ENCODE results near the gene ANXA4. TPM values are rescaled to one million over a fixed set of nuclear protein-coding genes. Genes with fewer than 3 reads are reported as not detected.

ANXA4 gene
- total RNA-seq, 1 donor from 2014 or later: 122 TPM

- H3K9me3 ChIP-seq (ENCODE audit: insufficient read depth, low read depth, low read length): no peaks in the 10 kb centered on the region
- FAIRE-seq (no peak), DNase-seq (ENCODE audit: low read depth) (no peak)
- H3K27me3 ChIP-seq (ENCODE audit: insufficient read depth, low read length): no peaks in the 10 kb centered on the region
- no peaks in the 10 kb centered on the region for H3K9me3 Mint-ChIP-seq (ENCODE audit: unreplicated experiment)
- H3K36me3 Mint-ChIP-seq (ENCODE audit: low read depth, unreplicated experiment): peaks cover 21% of the 10 kb centered on the region
- peaks cover 34% of the 10 kb centered on the region for H3K4me1 Mint-ChIP-seq (ENCODE audit: low read depth, unreplicated experiment)
- TF ChIP-seq EZH2 (IDR thresholded peaks at IDR 0.05; ENCODE audit: insufficient read depth, low read length) (no peak), CTCF (IDR thresholded peaks at IDR 0.05; ENCODE audit: insufficient read depth, low read depth, low read length) (no peak)
- no peak overlapping the region for H3K27ac ChIP-seq (ENCODE audit: low read depth, low read length)
- H2AFZ ChIP-seq (ENCODE audit: low read depth, low read length): no peak overlapping the region
- no peak overlapping the region for H3K27ac Mint-ChIP-seq (ENCODE audit: unreplicated experiment)
- H3K79me2 ChIP-seq (ENCODE audit: insufficient read depth, low read length): no peaks in the 10 kb centered on the region
- no peaks in the 10 kb centered on the region for H3K27me3 Mint-ChIP-seq (ENCODE audit: low read depth, unreplicated experiment)
- no peak overlapping the region for H3K4me2 ChIP-seq (ENCODE audit: low read length)
- no peaks in the 10 kb centered on the region for H3K36me3 ChIP-seq (ENCODE audit: insufficient read depth, low read length)
- no peak overlapping the region for H3K4me3 Mint-ChIP-seq (ENCODE audit: unreplicated experiment)
- no peak overlapping the region for H3K9ac ChIP-seq (ENCODE audit: low read length)
- no peak overlapping the region for H3K4me3 ChIP-seq (ENCODE audit: insufficient read depth, low read depth, low read length)
- H4K20me1 ChIP-seq (ENCODE audit: insufficient read depth, low read length): no peaks in the 10 kb centered on the region
- H3K4me1 ChIP-seq (ENCODE audit: insufficient read depth, low read length): peaks cover 4% of the 10 kb centered on the region
These were observed 35.2 kb downstream of the ANXA4 start for GRCh38 chr2:69776886-69777785.

DNA sequence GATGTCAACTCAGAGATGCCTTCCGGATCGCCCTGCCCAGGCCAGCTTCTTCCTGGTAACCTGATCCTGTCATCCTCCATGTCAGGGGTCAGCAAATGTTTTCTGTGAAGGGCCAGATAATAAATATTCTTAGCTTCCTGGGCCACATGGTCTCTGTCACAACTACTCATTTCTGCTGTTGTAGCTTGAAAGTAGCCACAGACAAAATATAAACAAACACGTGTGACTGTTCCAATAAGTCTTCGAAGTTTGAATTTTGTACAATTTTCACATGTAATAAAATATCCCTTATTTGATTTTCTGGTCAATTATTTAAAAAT lies 35.8 kb downstream of the ANXA4 start:
- Mint-ChIP-seq H3K27me3 (ENCODE audit: low read depth, unreplicated experiment) (no peaks in the 10 kb centered on the region), H3K4me3 (ENCODE audit: unreplicated experiment) (no peak overlapping the region), H3K27ac (ENCODE audit: unreplicated experiment) (no peak overlapping the region), H3K4me1 (ENCODE audit: low read depth, unreplicated experiment) (peaks cover 30% of the 10 kb centered on the region), H3K36me3 (ENCODE audit: low read depth, unreplicated experiment) (peaks cover 23% of the 10 kb centered on the region), H3K9me3 (ENCODE audit: unreplicated experiment) (no peaks in the 10 kb centered on the region)
- no peak for FAIRE-seq
- Histone ChIP-seq H3K79me2 (ENCODE audit: insufficient read depth, low read length) (no peaks in the 10 kb centered on the region), H3K27me3 (ENCODE audit: insufficient read depth, low read length) (no peaks in the 10 kb centered on the region), H3K4me3 (ENCODE audit: insufficient read depth, low read depth, low read length) (no peak overlapping the region), H3K27ac (ENCODE audit: low read depth, low read length) (no peak overlapping the region), H3K36me3 (ENCODE audit: insufficient read depth, low read length) (no peaks in the 10 kb centered on the region), H3K4me1 (ENCODE audit: insufficient read depth, low read length) (peaks cover 4% of the 10 kb centered on the region), H4K20me1 (ENCODE audit: insufficient read depth, low read length) (no peaks in the 10 kb centered on the region), H3K9ac (ENCODE audit: low read length) (no peak overlapping the region), H3K9me3 (ENCODE audit: insufficient read depth, low read depth, low read length) (no peaks in the 10 kb centered on the region), H3K4me2 (ENCODE audit: low read length) (no peak overlapping the region), H2AFZ (ENCODE audit: low read depth, low read length) (no peak overlapping the region)
- TF ChIP-seq CTCF (IDR thresholded peaks at IDR 0.05; ENCODE audit: insufficient read depth, low read depth, low read length) (no peak), EZH2 (IDR thresholded peaks at IDR 0.05; ENCODE audit: insufficient read depth, low read length) (no peak)
- DNase-seq (ENCODE audit: low read depth): no peak

Data from astrocyte (in vitro differentiated cells and primary cell).